Measurements from ENCODE around the gene SEPTIN7.
A peak's percentile ranks its signal among the peaks of the same experiment; 100 is the strongest.
"Not testable (repeated sequence)": the region's sequence is repeated elsewhere in the genome, so short reads cannot be mapped to it uniquely, and the experiment has no call there.

SEPTIN7 gene

GRCh38 chr7:35800718-35801391 is at the start of gene SEPTIN7:
SEPTIN7 (plus strand) TSS chr7:35801057; CDS start chr7:35801210, 153 bp downstream.
- DNase-seq (ENCODE audit: low spot score in 2 of 2) (peak; percentile 97 to 99), ATAC-seq (replicated peaks; ENCODE audit: extremely low read depth, poor library complexity, severe bottlenecking) (peak; percentile 91)
- H3K4me1 Mint-ChIP-seq: peaks cover 54% of the 10 kb centered on the region
- H3K4me3 Mint-ChIP-seq: peak within 1 kb of the TSS; percentile 98
- peak within 1 kb of the TSS; percentile 99 for H3K27ac Mint-ChIP-seq (ENCODE audit: low read depth)
- no peaks in the 10 kb centered on the region for H3K27me3 Mint-ChIP-seq
- no peaks in the 10 kb centered on the region for H3K9me3 Mint-ChIP-seq
- H3K36me3 Mint-ChIP-seq (ENCODE audit: insufficient read depth): peaks cover 26% of the 10 kb centered on the region

- Mint-ChIP-seq H3K4me3 (no peak overlapping the region), H3K9me3 (no peaks in the 10 kb centered on the region), H3K36me3 (ENCODE audit: insufficient read depth) (no peaks in the 10 kb centered on the region), H3K27me3 (no peaks in the 10 kb centered on the region), H3K27ac (ENCODE audit: low read depth) (no peak overlapping the region), H3K4me1 (peaks cover 11% of the 10 kb centered on the region)
- ATAC-seq (replicated peaks; ENCODE audit: extremely low read depth, poor library complexity, severe bottlenecking): no peak
- DNase-seq (ENCODE audit: low spot score in 2 of 2): no peak
Observed at GRCh38 chr7:35752742-35753141, 48.1 kb upstream of the SEPTIN7 start.

- Mint-ChIP-seq H3K27ac (ENCODE audit: low read depth) (no peak overlapping the region), H3K27me3 (no peaks in the 10 kb centered on the region), H3K36me3 (ENCODE audit: insufficient read depth) (no peaks in the 10 kb centered on the region), H3K4me3 (no peak overlapping the region), H3K4me1 (peaks cover 19% of the 10 kb centered on the region), H3K9me3 (no peaks in the 10 kb centered on the region)
- DNase-seq (ENCODE audit: low spot score in 2 of 2) (no peak), ATAC-seq (replicated peaks; ENCODE audit: extremely low read depth, poor library complexity, severe bottlenecking) (no peak)
Observed at GRCh38 chr7:35753761-35754603, 46.9 kb upstream of the SEPTIN7 start.

GRCh38 chr7:35754741-35755140 is 46.1 kb upstream of the SEPTIN7 start:
- Mint-ChIP-seq H3K4me3 (no peak overlapping the region), H3K9me3 (no peaks in the 10 kb centered on the region), H3K27me3 (no peaks in the 10 kb centered on the region), H3K4me1 (peaks cover 19% of the 10 kb centered on the region), H3K27ac (ENCODE audit: low read depth) (no peak overlapping the region), H3K36me3 (ENCODE audit: insufficient read depth) (no peaks in the 10 kb centered on the region)
- DNase-seq (ENCODE audit: low spot score in 2 of 2) (no peak), ATAC-seq (replicated peaks; ENCODE audit: extremely low read depth, poor library complexity, severe bottlenecking) (no peak)

GRCh38 chr7:35755711-35756110 is 45.1 kb upstream of the SEPTIN7 start:
- no peak overlapping the region for H3K4me3 Mint-ChIP-seq
- no peak overlapping the region for H3K27ac Mint-ChIP-seq (ENCODE audit: low read depth)
- DNase-seq (ENCODE audit: low spot score in 2 of 2) (no peak), ATAC-seq (replicated peaks; ENCODE audit: extremely low read depth, poor library complexity, severe bottlenecking) (no peak)
- H3K4me1 Mint-ChIP-seq: peaks cover 19% of the 10 kb centered on the region
- H3K27me3 Mint-ChIP-seq: no peaks in the 10 kb centered on the region
- H3K9me3 Mint-ChIP-seq: no peaks in the 10 kb centered on the region
- H3K36me3 Mint-ChIP-seq (ENCODE audit: insufficient read depth): no peaks in the 10 kb centered on the region

GRCh38 chr7:35756453-35756852 is 44.4 kb upstream of the SEPTIN7 start:
- not testable (repeated sequence) for H3K36me3 Mint-ChIP-seq (ENCODE audit: insufficient read depth); H3K27me3 Mint-ChIP-seq; H3K9me3 Mint-ChIP-seq; H3K4me3 Mint-ChIP-seq; ATAC-seq (replicated peaks; ENCODE audit: extremely low read depth, poor library complexity, severe bottlenecking); DNase-seq (ENCODE audit: low spot score in 2 of 2); H3K27ac Mint-ChIP-seq (ENCODE audit: low read depth)
- H3K4me1 Mint-ChIP-seq: peaks cover 19% of the 10 kb centered on the region

GRCh38 chr7:35757574-35757973 is 43.3 kb upstream of the SEPTIN7 start:
- no peaks in the 10 kb centered on the region for H3K9me3 Mint-ChIP-seq
- H3K4me1 Mint-ChIP-seq: peaks cover 19% of the 10 kb centered on the region
- no peak overlapping the region for H3K4me3 Mint-ChIP-seq
- no peak for DNase-seq (ENCODE audit: low spot score in 2 of 2)
- H3K27ac Mint-ChIP-seq (ENCODE audit: low read depth): no peak overlapping the region
- H3K36me3 Mint-ChIP-seq (ENCODE audit: insufficient read depth): no peaks in the 10 kb centered on the region
- H3K27me3 Mint-ChIP-seq: no peaks in the 10 kb centered on the region
- no peak for ATAC-seq (replicated peaks; ENCODE audit: extremely low read depth, poor library complexity, severe bottlenecking)

- ATAC-seq (replicated peaks; ENCODE audit: extremely low read depth, poor library complexity, severe bottlenecking): peak; percentile 52
- no peak for DNase-seq (ENCODE audit: low spot score in 2 of 2)
- Mint-ChIP-seq H3K9me3 (no peaks in the 10 kb centered on the region), H3K27me3 (no peaks in the 10 kb centered on the region), H3K4me3 (no peak overlapping the region), H3K27ac (ENCODE audit: low read depth) (no peak overlapping the region), H3K4me1 (peaks cover 19% of the 10 kb centered on the region), H3K36me3 (ENCODE audit: insufficient read depth) (no peaks in the 10 kb centered on the region)
Observed at GRCh38 chr7:35758421-35758820, 42.4 kb upstream of the SEPTIN7 start.

- ATAC-seq (replicated peaks; ENCODE audit: extremely low read depth, poor library complexity, severe bottlenecking) (no peak), DNase-seq (ENCODE audit: low spot score in 2 of 2) (no peak)
- H3K4me3 Mint-ChIP-seq: no peak overlapping the region
- H3K9me3 Mint-ChIP-seq: no peaks in the 10 kb centered on the region
- H3K4me1 Mint-ChIP-seq: peaks cover 19% of the 10 kb centered on the region
- no peaks in the 10 kb centered on the region for H3K27me3 Mint-ChIP-seq
- no peaks in the 10 kb centered on the region for H3K36me3 Mint-ChIP-seq (ENCODE audit: insufficient read depth)
- H3K27ac Mint-ChIP-seq (ENCODE audit: low read depth): no peak overlapping the region
Observed at GRCh38 chr7:35760143-35760745, 40.6 kb upstream of the SEPTIN7 start.

GRCh38 chr7:35761871-35762677 is 38.8 kb upstream of the SEPTIN7 start:
- no peak overlapping the region for H3K27ac Mint-ChIP-seq (ENCODE audit: low read depth)
- H3K36me3 Mint-ChIP-seq (ENCODE audit: insufficient read depth): no peaks in the 10 kb centered on the region
- no peaks in the 10 kb centered on the region for H3K27me3 Mint-ChIP-seq
- no peak for ATAC-seq (replicated peaks; ENCODE audit: extremely low read depth, poor library complexity, severe bottlenecking)
- DNase-seq (ENCODE audit: low spot score in 2 of 2): no peak
- peaks cover 14% of the 10 kb centered on the region for H3K4me1 Mint-ChIP-seq
- H3K4me3 Mint-ChIP-seq: no peak overlapping the region
- no peaks in the 10 kb centered on the region for H3K9me3 Mint-ChIP-seq

GRCh38 chr7:35762781-35763180 is 38.1 kb upstream of the SEPTIN7 start:
- Mint-ChIP-seq H3K36me3 (ENCODE audit: insufficient read depth) (no peaks in the 10 kb centered on the region), H3K4me3 (no peak overlapping the region), H3K27me3 (no peaks in the 10 kb centered on the region), H3K27ac (ENCODE audit: low read depth) (no peak overlapping the region), H3K9me3 (no peaks in the 10 kb centered on the region), H3K4me1 (peaks cover 9% of the 10 kb centered on the region)
- no peak for ATAC-seq (replicated peaks; ENCODE audit: extremely low read depth, poor library complexity, severe bottlenecking)
- DNase-seq (ENCODE audit: low spot score in 2 of 2): no peak

GRCh38 chr7:35768346-35768745 is 32.5 kb upstream of the SEPTIN7 start:
- Mint-ChIP-seq H3K9me3 (no peaks in the 10 kb centered on the region), H3K36me3 (ENCODE audit: insufficient read depth) (no peaks in the 10 kb centered on the region), H3K27ac (ENCODE audit: low read depth) (no peak overlapping the region), H3K27me3 (no peaks in the 10 kb centered on the region), H3K4me1 (no peaks in the 10 kb centered on the region), H3K4me3 (no peak overlapping the region)
- DNase-seq (ENCODE audit: low spot score in 2 of 2) (no peak), ATAC-seq (replicated peaks; ENCODE audit: extremely low read depth, poor library complexity, severe bottlenecking) (no peak)

Measured in central memory CD8-positive, alpha-beta T cell (primary cell).